ENCODE data around the gene CFAP99. TPM values are rescaled to one million over a fixed set of nuclear protein-coding genes. Genes with fewer than 3 reads are reported as not detected.

CFAP99 gene
- total and polyA plus RNA-seq, 9 of the 15 experiments (the other 6 are each of a cell fraction or from before 2014, with no cell fraction given), result 0.07 to 0.18 (median 0.09) TPM; not detected in 6

GRCh38 chr4:2412885-2413716 lies 5.7 kb upstream of the CFAP99 start (continued):
- no peak for TF ChIP-seq ZNF518B (CRISPR knock-in tag; IDR thresholded peaks at IDR 0.05)
- no peak for TF ChIP-seq RUNX1 (IDR thresholded peaks at IDR 0.05; ENCODE audit: low read depth)
- no peak for TF ChIP-seq RBM34 (IDR thresholded peaks at IDR 0.05; ENCODE audit: borderline replicate concordance, insufficient read depth, low read length)
- TF ChIP-seq RCOR1 (IDR thresholded peaks at IDR 0.05; ENCODE audit: borderline replicate concordance in 1 of 2, low read depth in 2 of 2, low read length in 2 of 2), result 0 out of 4 replicates have a peak, but pooled peaks of 1 of the 2 experiments have one; percentile 56
- TF ChIP-seq ZKSCAN8 (CRISPR knock-in tag; IDR thresholded peaks at IDR 0.05), result no peak
- TF ChIP-seq ZNF639 (CRISPR knock-in tag; conservative IDR thresholded peaks at IDR 0.05 in 1 of 2, IDR thresholded peaks at IDR 0.05 in 1 of 2), result peak in 1 of 2 experiments; percentile 49; a peak in 1 of 4 replicates
- TF ChIP-seq ZNF431 (CRISPR knock-in tag; IDR thresholded peaks at IDR 0.05), result no peak
- TF ChIP-seq MCM2 (IDR thresholded peaks at IDR 0.05; ENCODE audit: low read depth), result no peak
- TF ChIP-seq KDM1A (IDR thresholded peaks at IDR 0.05), result no peak
- no peak for TF ChIP-seq ZNF695 (CRISPR knock-in tag; IDR thresholded peaks at IDR 0.05)
- TF ChIP-seq ZNF644 (tag; IDR thresholded peaks at IDR 0.05; ENCODE audit: low read depth), result no peak
- TF ChIP-seq FOXJ3 (CRISPR knock-in tag; IDR thresholded peaks at IDR 0.05), result no peak
- no peak for TF ChIP-seq ARID2 (IDR thresholded peaks at IDR 0.05)
- no peak for TF ChIP-seq KAT2B (IDR thresholded peaks at IDR 0.05; ENCODE audit: low read depth, low read length)
- no peak for TF ChIP-seq DACH1 (IDR thresholded peaks at IDR 0.05; ENCODE audit: partially characterized antibody)
- TF ChIP-seq SMAD2 (IDR thresholded peaks at IDR 0.05; ENCODE audit: low read depth, low read length), result no peak
- no peak for TF ChIP-seq YBX1 (IDR thresholded peaks at IDR 0.05)
- TF ChIP-seq ZNF511 (CRISPR knock-in tag; IDR thresholded peaks at IDR 0.05), result peak; percentile 40; the same call in 1 of the 2 replicates
- TF ChIP-seq HINFP (tag; conservative IDR thresholded peaks at IDR 0.05; ENCODE audit: low read depth), result peak; percentile 79
- TF ChIP-seq MAFF (IDR thresholded peaks at IDR 0.05; ENCODE audit: low read length), result no peak
- TF ChIP-seq MEIS2 (IDR thresholded peaks at IDR 0.05; ENCODE audit: partially characterized antibody), result peak; percentile 26

Measured in K562 (cell line).